ENCODE data around the gene CNDP1. TPM values are rescaled to one million over a fixed set of nuclear protein-coding genes. Genes with fewer than 3 reads are reported as not detected.
A peak's percentile ranks its signal among the peaks of the same experiment; 100 is the strongest.

Gene CNDP1
- total RNA-seq, 1 donor from 2014 or later: 0.40 TPM

DNA sequence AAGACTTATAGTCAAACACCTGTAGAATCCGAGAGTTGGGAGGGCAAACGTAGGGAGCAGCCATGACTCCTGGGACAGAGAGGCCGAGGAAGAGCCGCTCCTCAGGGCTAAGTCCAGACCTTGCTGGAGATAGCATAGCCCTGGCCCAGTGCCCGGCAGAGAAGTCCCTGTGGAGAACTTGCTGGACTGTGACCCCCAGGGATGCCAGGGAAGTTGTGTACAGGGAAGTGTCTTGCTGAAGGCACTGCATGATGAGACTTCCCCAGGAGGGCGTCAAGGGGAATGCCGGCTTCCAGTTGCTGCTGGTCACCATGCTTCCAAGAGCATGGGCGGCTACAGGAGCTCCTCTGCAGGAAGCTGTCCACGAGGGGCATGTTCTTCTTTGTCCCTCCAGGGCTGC lies 8.6 kb upstream of the CNDP1 start:
- TF ChIP-seq CTCF (IDR thresholded peaks at IDR 0.05; ENCODE audit: unreplicated experiment): no peak
- Mint-ChIP-seq H3K9me3 (peaks cover 33% of the 10 kb centered on the region), H3K27me3 (ENCODE audit: low read depth) (no peaks in the 10 kb centered on the region), H3K27ac (peak overlapping the region; percentile 62), H3K4me3 (no peak overlapping the region), H3K4me1 (peaks cover 31% of the 10 kb centered on the region), H3K36me3 (peaks cover 26% of the 10 kb centered on the region)
- DNase-seq (ENCODE audit: low spot score in 2 of 2, unreplicated experiment in 2 of 2): no peak

- Mint-ChIP-seq H3K4me1 (peaks cover 36% of the 10 kb centered on the region), H3K9me3 (peaks cover 26% of the 10 kb centered on the region), H3K36me3 (peaks cover 18% of the 10 kb centered on the region), H3K27ac (peak overlapping the region; percentile 62), H3K27me3 (ENCODE audit: low read depth) (no peaks in the 10 kb centered on the region), H3K4me3 (no peak overlapping the region)
- no peak for DNase-seq (ENCODE audit: low spot score in 2 of 2, unreplicated experiment in 2 of 2)
- no peak for TF ChIP-seq CTCF (IDR thresholded peaks at IDR 0.05; ENCODE audit: unreplicated experiment)
These were observed 7.8 kb upstream of the CNDP1 start for GRCh38 chr18:74526488-74526887.

DNA sequence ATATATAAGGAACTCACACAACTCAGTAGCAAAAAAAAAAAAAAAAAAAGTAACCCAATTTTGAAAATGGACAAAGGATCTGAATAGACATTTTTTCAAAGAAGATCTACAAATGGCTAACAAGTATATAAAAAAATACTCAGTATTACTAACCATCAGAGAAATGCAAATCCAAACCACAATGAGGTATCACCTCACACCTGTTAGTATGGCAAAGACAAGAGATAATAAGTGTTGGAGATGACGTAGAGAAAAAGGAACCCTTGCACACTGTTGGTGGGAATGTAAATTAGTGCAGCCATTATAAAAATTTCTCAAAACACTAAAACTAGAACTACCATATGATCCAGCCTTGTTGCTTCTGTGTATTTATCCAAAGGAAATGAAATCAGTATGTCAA lies 5.8 kb upstream of the CNDP1 start:
- Mint-ChIP-seq H3K4me3 (no peak overlapping the region), H3K27me3 (ENCODE audit: low read depth) (no peaks in the 10 kb centered on the region), H3K27ac (no peak overlapping the region), H3K9me3 (peaks cover 19% of the 10 kb centered on the region), H3K36me3 (peaks cover 2% of the 10 kb centered on the region), H3K4me1 (peaks cover 36% of the 10 kb centered on the region)
- no peak for DNase-seq (ENCODE audit: low spot score in 2 of 2, unreplicated experiment in 2 of 2)
- TF ChIP-seq CTCF (IDR thresholded peaks at IDR 0.05; ENCODE audit: unreplicated experiment): no peak

DNA sequence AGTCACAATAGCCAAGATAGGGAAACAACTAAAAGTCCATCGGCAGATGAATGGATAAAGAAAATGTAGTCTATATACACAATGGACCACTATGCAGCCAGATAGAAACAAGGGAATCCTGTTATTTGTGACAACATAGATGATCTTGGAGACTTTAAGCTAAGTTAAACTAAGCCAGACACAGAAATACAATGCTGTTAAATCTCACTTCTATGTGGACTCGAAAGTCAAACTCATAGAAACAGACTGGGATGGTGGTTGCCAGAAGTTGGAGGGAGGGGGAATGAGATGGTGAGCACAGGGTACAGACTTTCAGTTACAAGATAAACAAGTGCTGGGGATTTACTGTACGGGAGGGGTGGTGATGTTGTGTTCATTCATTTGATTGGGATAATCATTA lies 5.4 kb upstream of the CNDP1 start:
- H3K27ac Mint-ChIP-seq: no peak overlapping the region
- no peak overlapping the region for H3K4me3 Mint-ChIP-seq
- H3K36me3 Mint-ChIP-seq: no peaks in the 10 kb centered on the region
- no peak for DNase-seq (ENCODE audit: low spot score in 2 of 2, unreplicated experiment in 2 of 2)
- H3K27me3 Mint-ChIP-seq (ENCODE audit: low read depth): no peaks in the 10 kb centered on the region
- H3K4me1 Mint-ChIP-seq: peaks cover 32% of the 10 kb centered on the region
- no peak for TF ChIP-seq CTCF (IDR thresholded peaks at IDR 0.05; ENCODE audit: unreplicated experiment)
- H3K9me3 Mint-ChIP-seq: peaks cover 19% of the 10 kb centered on the region

GRCh38 chr18:74529378-74529777 lies 4.9 kb upstream of the CNDP1 start:
- Mint-ChIP-seq H3K9me3 (peaks cover 19% of the 10 kb centered on the region), H3K27me3 (ENCODE audit: low read depth) (no peaks in the 10 kb centered on the region), H3K27ac (no peak overlapping the region), H3K36me3 (no peaks in the 10 kb centered on the region), H3K4me1 (peaks cover 28% of the 10 kb centered on the region), H3K4me3 (no peak overlapping the region)
- no peak for TF ChIP-seq CTCF (IDR thresholded peaks at IDR 0.05; ENCODE audit: unreplicated experiment)
- no peak for DNase-seq (ENCODE audit: low spot score in 2 of 2, unreplicated experiment in 2 of 2)
